ENCODE measurements around the gene OPCML. TPM values are rescaled to one million over a fixed set of nuclear protein-coding genes. Genes with fewer than 3 reads are reported as not detected.

OPCML gene
- total RNA-seq, 1 donor from 2014 or later: 0.12 TPM

GRCh38 chr11:133156986-133157745 is 375.1 kb downstream of the OPCML start:
- no peak for TF ChIP-seq CTCF (IDR thresholded peaks at IDR 0.05)
- no peak for DNase-seq
- intact Hi-C loops (cut with DNase I): no loop called here
- Histone ChIP-seq H3K27me3 (ENCODE audit: low read depth) (peaks cover 42% of the 10 kb centered on the region), H3K4me3 (no peak overlapping the region), H3K9me3 (no peaks in the 10 kb centered on the region), H3K4me1 (no peaks in the 10 kb centered on the region), H3K27ac (no peak overlapping the region), H3K36me3 (no peaks in the 10 kb centered on the region)
- ATAC-seq: no peak

GRCh38 chr11:133154781-133155180 is 377.5 kb downstream of the OPCML start:
- H3K27me3 ChIP-seq (ENCODE audit: low read depth): peaks cover 27% of the 10 kb centered on the region
- H3K4me1 ChIP-seq: no peaks in the 10 kb centered on the region
- H3K36me3 ChIP-seq: no peaks in the 10 kb centered on the region
- H3K9me3 ChIP-seq: no peaks in the 10 kb centered on the region
- intact Hi-C loops (cut with DNase I): no loop called here
- no peak overlapping the region for H3K4me3 ChIP-seq
- no peak overlapping the region for H3K27ac ChIP-seq
- no peak for TF ChIP-seq CTCF (IDR thresholded peaks at IDR 0.05)
- ATAC-seq: no peak
- no peak for DNase-seq

GRCh38 chr11:133154076-133154475 is 378.2 kb downstream of the OPCML start:
- no peak for ATAC-seq
- TF ChIP-seq CTCF (IDR thresholded peaks at IDR 0.05): no peak
- DNase-seq: no peak
- no peak overlapping the region for H3K27ac ChIP-seq
- no peak overlapping the region for H3K4me3 ChIP-seq
- H3K9me3 ChIP-seq: no peaks in the 10 kb centered on the region
- H3K4me1 ChIP-seq: no peaks in the 10 kb centered on the region
- H3K27me3 ChIP-seq (ENCODE audit: low read depth): peaks cover 23% of the 10 kb centered on the region
- intact Hi-C loops (cut with DNase I): no loop called here
- no peaks in the 10 kb centered on the region for H3K36me3 ChIP-seq

GRCh38 chr11:133153031-133153430 is 379.3 kb downstream of the OPCML start:
- no peak overlapping the region for H3K27ac ChIP-seq
- DNase-seq (no peak), ATAC-seq (no peak)
- TF ChIP-seq CTCF (IDR thresholded peaks at IDR 0.05): no peak
- H3K4me3 ChIP-seq: no peak overlapping the region
- no peaks in the 10 kb centered on the region for H3K36me3 ChIP-seq
- intact Hi-C loops (cut with DNase I): no loop called here
- H3K9me3 ChIP-seq: no peaks in the 10 kb centered on the region
- H3K27me3 ChIP-seq (ENCODE audit: low read depth): peaks cover 18% of the 10 kb centered on the region
- no peaks in the 10 kb centered on the region for H3K4me1 ChIP-seq

- Histone ChIP-seq H3K27ac (no peak overlapping the region), H3K4me3 (no peak overlapping the region), H3K9me3 (no peaks in the 10 kb centered on the region), H3K27me3 (ENCODE audit: low read depth) (peaks cover 9% of the 10 kb centered on the region), H3K36me3 (no peaks in the 10 kb centered on the region), H3K4me1 (no peaks in the 10 kb centered on the region)
- intact Hi-C loops (cut with DNase I): no loop called here
- TF ChIP-seq CTCF (IDR thresholded peaks at IDR 0.05): no peak
- no peak for DNase-seq
- no peak for ATAC-seq
Observed at GRCh38 chr11:133149698-133150097, 382.6 kb downstream of the OPCML start.

Measured in lower lobe of right lung (tissue), 2 donors.